Putamen (tissue), 1 donor: ENCODE results near the gene ARHGAP45.

Experiments
- DNase-seq: peaks from one replicate; pipeline ENCODE4 v3.0.0-alpha.2; 2016; ENCODE audit warnings: low spot score

The ARHGAP45 gene

DNA sequence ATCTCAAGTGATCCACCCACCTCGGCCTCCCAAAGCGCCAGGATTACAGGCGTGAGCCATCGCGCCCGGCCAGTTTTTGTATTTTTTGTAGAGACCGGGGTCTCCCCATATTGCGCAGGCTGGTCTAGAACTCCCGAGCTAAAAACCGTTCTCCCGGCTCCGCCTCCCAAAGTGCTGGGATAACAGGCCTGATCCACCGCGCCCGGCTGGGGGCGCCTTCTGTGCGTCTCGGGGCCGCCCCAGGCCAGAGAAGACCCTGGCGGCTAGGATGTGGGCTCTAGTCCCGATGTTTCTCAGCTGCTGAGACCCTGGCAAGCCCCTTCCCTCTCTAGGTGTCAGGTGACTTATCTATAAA lies 3.6 kb downstream of the ARHGAP45 start:
- no peak for DNase-seq

DNA sequence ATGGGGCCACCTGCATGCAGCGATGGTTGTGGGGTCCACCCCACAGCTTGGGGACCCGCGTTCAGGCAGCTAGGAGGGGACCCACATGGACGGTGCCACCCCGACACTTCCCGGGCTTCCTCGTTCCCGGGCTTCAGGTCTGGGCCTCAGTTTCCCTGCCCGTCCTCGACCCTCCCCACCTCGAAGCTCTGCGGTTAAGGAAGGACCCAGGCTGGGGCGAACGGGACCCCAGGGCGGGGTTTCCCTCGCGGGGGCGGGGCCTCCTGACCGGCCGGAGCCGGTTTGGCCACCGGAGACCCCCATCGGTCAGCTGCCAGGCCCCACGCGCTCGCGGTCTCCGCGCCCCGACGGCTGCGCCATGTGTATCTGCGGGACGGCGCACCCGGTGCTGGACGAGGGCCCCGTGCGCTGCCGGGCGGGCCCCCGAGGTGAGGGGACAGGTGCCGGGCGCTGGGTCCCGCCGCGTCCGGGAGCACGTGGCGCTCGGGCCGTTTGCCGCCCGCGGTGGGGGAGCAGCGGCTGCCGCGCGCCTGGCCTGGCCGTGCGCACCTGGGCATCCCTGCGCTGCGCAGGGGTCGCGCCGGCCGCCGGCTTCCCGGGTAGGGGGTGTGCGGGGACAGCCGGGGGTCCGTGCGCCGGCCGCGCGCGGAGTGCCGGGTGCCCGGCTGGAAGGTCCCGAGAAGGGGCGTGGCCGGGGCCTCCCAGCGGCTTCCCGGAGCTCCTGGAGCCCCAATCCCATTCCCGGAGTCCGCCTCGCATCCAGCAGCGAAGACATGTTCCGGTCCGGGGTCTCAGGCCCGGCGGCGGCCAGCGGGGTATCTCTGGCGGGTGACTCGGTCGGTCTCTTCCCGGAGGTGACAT lies 4.2 kb downstream of the ARHGAP45 start:
- DNase-seq = no peak

DNA sequence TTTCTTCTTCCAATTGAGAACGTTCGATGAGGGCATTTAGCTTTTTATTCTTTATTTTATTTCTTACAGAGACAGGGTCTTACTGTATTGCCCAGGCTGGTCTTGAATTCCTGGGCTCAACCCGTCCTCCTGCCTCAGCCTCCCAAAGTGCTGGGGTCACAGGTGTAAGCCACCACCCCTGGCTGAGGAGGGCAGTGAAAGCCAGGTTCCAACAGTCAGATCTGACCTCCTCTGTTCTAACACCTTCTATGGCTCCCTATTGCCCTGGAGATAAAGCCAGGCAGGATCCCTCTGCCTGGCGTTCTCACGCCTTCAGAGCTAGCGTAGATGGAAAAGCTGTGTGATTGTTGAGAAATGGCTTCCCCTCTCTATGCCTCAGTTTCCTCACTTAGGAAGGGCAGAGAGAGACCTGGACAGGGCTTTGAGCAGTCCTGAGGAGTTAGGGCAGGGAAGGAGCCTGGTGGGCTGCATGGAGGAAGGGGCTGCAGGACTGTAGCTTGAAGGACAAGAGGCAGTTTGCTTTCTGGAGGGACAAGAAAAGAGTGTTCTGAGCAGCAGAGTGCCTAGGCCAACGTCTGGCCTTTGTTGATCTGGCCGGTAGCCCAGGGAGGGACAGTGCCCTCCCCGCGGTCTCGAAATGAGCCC lies 5.5 kb downstream of the ARHGAP45 start:
- DNase-seq = no peak

DNA sequence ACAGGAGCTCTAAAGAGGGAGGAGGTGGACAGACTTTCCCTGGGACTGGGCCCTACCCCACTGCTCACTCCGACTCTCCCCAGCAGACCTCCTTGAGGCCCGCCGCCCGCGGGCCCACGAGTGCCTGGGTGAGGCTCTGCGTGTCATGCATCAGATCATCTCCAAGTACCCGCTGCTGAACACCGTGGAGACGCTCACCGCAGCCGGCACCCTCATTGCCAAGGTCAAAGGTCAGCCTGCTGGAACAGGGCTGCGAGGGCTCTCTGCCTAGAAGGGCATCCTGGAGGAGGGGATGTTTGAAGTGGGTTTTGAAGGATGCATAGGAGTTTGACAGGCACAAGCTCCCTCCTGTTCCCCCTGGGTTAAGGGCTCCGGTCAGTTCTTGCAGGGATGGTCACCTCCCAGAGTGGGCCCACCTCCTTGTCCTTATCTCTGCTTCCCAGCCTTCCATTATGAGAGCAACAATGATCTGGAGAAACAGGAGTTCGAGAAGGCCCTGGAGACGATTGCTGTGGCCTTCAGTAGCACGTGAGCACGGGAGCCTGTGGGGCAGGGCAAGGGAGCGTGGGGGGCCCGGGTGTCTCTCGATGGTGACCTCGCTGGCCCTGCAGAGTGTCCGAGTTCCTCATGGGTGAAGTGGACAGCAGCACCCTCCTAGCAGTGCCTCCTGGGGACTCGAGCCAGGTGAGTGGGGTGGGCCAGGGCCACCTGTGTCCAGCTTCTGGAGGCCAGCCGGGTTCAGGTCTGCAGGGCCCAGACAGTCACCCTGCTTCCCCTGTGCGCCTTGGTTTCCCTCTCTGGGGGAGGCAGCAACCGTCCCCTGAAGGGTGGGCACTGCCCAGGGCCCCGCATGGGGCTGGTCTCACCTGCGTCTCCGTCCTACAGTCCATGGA lies 6.3 kb downstream of the ARHGAP45 start:
- DNase-seq = no peak

DNA sequence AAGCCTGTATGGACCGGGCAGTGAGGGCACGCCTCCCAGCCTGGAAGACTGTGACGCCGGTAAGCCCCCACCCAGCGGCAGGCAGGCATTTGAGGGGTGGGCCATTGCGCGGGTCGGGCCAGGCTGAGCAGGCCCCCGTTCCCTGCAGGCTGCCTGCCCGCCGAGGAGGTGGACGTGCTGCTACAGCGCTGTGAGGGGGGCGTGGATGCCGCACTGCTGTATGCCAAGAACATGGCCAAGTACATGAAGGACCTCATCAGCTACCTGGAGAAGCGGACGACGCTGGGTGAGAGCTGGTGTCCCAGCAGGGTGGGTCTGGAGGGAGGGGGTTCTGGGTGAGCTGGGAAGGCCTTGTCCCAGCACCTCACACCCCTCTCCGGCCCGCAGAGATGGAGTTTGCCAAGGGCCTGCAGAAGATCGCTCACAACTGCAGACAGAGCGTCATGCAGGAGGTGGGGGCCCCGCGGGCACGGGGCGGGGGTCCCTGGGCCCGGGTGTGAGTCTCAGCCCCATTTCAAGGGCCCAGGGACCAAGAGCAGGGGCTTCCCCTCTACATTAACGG lies 7.1 kb downstream of the ARHGAP45 start:
- no peak for DNase-seq

DNA sequence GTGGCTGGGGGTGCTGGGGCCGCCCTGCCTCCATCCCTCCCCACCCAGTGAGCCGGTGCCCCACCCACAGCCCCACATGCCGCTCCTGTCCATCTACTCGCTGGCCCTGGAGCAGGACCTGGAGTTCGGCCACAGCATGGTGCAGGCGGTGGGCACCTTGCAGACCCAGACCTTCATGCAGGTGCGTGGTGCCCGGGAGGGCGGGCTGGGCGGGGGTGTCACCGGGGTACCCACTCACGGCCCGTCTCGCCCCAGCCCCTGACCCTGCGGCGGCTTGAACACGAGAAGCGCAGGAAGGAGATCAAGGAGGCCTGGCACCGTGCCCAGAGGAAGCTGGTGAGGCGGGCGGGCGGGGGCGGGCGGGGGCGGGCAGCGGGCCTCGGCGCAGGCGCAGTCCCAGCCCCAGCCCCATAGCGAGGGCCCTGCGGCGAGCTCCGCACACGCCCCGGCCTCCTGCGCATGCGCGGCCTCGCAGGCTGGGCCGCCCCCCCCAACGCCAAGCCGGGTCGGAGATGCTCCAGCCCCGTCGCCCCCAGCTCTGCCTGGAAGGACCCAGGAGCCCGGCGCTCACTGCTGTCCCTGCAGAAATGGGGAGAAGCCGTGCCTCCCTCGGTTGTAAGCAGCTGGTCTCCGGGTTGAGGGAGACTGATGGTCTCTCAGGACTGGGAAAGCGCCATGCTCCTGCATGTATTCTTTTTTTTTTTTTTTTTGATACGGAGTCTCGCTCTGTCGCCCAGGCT lies 7.7 kb downstream of the ARHGAP45 start:
- peak; percentile 36 for DNase-seq

DNA sequence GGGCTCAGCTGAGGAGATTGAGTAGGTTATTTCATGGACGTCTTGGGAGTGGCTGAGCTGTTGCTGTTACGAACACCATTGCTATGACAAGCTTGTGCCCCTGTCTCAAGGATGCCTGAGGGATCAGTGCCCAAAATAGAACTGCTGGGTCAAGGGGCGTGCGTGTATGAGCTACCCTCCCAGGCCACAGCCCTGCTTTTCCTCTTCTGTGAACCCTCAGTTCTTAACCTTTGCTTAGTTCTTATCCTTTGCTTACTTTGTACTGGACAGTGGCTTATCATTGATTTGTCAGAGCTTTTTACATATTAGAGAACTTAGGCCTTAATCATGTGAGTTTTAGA lies 9.0 kb downstream of the ARHGAP45 start:
- no peak for DNase-seq

DNA sequence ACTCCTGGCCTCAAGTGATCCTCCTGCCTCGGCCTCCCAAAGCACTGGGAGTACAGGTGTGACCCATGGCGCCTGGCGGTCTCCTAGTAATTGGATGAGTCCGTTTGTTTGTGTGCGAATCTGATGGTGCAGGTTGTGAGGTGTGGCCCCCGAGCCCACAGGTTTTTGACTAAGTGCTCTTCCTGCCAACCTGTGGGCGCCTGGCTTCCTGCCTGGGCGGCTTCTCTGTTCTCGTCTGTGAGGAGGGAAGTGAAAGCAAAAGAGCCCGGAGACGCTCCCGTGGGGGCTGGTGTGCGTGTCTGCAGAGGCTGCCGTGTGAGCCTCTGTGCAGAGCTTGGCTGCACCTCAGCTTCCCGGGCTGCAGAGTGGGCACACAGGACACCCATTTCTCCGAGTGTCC lies 10.0 kb downstream of the ARHGAP45 start:
- peak; percentile 67 for DNase-seq

DNA sequence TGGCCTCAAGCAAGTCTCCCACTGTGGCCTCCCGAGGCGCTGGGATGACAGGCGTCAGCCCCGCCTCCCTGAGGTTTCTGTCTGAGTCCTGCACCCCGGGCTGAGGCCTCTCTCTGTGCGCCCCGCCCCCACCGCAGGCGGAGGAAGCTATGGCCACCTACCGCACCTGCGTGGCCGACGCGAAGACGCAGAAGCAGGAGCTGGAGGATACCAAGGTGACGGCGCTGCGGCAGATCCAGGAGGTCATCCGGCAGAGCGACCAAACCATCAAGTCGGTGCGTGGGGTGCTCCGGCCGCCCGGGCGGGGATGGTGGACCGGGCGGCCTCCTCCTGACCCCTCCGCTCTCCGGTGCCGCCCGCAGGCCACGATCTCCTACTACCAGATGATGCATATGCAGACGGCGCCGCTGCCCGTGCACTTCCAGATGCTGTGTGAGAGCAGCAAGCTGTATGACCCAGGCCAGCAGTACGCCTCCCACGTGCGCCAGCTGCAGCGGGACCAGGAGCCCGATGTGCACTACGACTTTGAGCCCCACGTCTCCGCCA lies 12.7 kb downstream of the ARHGAP45 start:
- DNase-seq = no peak

DNA sequence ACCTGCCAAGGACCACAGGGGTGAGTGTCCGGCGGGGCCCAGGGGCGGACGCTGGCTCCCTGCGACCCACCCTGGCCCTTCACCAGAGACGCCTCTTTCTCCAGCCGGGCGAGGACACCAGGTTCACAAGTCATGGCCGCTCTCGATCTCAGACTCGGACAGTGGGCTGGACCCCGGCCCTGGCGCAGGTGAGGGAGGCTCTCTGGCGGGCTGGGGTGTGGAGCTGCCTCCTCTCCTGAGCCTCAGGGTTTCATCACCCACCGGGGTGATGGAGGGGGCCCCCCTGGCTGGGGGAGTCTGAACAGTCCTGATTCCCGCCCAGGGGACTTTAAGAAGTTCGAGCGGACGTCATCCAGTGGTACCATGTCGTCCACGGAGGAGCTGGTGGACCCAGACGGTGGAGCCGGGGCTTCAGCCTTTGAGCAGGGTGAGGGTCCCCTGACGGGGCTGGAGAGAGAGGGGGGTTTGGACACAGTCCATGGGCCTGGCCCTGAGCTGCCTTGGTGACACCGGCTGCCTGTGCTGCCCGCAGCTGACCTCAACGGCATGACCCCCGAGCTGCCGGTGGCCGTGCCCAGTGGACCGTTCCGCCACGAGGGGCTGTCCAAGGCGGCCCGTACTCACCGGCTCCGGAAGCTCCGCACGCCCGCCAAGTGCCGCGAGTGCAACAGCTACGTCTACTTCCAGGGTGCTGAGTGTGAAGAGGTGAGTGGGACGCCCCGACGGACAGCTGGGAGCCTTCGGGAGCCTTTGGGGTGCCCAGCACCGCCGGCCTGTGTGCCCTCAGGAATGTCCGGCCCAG lies 13.6 kb downstream of the ARHGAP45 start:
- no peak for DNase-seq

DNA sequence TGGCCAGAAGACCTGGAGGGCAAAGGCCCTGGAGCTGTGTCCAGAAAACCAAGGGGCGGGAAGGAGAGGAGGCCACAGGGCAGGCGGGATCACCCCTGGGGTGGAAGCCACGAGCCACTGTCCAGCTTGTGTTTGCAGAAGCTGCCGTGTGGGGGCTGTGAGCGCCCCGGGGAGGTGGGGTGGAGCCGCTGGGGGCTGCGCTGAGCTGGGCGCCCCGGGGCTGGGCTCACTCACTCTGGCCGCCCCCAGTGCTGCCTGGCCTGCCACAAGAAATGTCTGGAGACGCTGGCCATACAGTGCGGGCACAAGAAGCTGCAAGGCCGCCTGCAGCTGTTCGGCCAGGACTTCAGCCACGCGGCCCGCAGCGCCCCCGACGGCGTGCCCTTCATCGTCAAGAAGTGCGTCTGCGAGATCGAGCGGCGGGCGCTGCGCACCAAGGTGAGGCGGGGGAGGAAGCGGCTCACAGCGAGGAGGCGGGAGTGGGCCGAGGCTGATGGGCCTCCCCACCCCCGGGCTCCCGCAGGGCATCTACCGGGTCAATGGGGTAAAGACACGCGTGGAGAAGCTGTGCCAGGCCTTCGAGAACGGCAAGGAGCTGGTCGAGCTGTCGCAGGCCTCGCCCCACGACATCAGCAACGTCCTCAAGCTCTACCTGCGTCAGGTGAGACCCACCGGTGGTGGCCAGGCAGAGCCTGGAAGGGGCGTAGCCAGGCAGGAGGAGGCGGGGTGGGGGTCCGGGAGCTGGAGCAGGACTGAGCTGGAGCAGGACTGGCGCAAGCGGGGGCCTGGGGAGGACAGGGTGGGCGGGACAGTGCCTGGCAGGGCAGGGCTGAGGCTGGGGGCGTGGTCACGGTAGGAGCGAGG lies 14.6 kb downstream of the ARHGAP45 start:
- no peak for DNase-seq

DNA sequence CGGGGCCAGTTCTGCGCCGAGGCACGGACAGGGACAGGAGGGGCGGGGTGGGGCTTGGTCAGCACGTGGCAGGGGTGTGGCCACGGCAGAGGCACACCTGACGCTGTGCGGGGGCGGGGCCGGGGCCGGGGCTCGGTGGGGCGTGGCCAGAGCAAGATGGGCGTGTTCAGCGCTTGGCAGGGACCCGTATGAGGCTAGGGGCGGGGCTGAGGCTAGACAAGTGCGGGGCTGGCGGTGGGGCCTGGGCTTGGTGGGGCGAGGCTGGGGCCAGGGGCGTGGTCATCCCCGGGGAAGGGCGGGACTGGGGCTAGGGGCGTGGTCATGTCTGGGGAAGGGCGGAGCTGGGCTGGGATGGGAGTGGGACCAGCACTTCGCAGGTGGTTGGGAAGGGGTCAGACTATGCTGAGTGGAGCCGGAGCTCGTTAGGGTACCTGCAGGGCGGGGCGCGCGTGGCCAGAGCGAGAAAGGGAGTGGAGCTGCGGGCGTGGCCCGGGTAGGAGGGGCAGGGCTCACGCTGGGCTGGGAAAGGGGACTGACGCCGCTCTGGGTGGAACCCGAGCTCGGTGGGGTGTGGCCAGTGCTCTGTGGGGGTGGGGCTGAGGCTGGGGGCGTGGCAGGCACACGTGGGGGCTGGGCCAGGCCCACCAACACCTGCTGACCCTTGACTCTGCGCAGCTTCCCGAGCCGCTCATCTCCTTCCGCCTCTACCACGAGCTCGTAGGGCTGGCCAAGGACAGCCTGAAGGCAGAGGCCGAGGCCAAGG lies 15.4 kb downstream of the ARHGAP45 start:
- DNase-seq = no peak

DNA sequence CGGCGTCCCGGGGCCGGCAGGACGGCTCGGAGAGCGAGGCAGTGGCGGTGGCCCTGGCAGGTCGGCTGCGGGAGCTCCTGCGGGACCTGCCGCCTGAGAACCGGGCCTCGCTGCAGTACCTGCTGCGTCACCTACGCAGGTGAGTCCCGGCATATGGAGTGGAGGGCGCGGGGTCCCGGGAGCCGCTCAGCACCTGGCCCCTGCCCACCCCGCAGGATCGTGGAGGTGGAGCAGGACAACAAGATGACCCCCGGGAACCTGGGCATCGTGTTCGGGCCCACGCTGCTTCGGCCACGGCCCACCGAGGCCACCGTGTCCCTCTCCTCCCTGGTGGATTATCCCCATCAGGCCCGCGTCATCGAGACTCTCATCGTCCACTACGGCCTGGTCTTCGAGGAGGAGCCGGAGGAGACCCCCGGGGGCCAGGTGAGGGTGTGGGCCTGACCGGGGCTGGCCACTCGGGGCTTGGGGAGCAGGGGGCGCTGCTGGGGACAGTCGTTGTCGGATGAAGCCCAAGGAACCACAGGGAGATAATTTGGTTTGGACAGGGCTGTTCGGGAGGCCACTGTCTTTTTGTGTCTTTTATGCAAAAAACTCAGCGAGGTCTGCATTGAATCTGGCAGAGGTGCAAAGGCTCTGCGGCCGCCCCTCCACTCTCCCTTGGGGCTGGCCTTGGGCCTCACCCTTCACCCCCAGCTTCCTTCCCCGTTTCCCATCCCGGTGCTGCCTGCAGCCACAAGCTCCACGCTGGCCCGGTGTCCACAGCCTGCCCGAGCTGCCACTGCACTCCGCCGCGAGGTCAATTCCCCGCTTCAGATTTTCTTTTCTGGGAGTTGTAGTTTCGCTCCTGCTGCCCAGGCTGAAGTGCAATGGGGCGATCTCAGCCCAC lies 16.2 kb downstream of the ARHGAP45 start:
- DNase-seq = no peak

DNA sequence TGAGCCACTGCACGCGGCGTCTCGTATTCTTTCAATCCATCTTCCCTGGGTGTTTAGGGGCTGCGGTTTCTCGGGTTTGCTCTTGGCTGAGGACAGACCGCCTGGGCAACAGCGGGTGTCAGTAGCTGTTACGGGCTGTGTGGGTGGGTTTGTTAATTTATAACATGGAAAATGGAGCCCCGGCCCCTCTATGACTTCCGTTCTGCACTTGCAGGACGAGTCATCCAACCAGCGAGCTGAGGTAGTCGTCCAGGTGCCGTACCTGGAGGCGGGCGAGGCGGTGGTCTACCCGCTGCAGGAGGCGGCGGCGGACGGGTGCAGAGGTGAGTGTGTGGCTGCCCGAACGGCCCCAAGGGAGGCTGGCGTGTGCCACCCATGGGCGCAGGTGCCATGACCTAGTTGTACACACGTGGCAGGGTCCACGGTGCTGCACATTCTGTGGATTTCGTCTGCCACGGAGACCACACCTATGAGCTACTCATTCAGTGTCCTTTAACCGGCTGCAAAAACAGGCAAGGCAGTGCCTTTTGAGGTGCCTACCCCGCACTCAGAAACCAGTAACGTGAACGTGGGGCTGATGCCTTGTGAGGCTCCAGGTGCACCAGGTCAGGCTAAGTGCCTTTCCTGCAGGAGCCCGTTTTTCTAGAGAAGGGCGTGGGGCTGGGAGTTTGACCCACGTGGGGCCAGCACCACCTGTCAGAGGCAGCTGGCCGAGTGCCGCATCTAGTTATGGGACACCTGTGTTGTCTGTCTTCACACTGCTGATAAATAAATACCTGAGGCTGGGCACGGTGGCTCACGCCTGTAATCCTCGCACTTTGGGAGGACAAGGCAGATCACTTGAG lies 17.3 kb downstream of the ARHGAP45 start:
- DNase-seq = no peak

DNA sequence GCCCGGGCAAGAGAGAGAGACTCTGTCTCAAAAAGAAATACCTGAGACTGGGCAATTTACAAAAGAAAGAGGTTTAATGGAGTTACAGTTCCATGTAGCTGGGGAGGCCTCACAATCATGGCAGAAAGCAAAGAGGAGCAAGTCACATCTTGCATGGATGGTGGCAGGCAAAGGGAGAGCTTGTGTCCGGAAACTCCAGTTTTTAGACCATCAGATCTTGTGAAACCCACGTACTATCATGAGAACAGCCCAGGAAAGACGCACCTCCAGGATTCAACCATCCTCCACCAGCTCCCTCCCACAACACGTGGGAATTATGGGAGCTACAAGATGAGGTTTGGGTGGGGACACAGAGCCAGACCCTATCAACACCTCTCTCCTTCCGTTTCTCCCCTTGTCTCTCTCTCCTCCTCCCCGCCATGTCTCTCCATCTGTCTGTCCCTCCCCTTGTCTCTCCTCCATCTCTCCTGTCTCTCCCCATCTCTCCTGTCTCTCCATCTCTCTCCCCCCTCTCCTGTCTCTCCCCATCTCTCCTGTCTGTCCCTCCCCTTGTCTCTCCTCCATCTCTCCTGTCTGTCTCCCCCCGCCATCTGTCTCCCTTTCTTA lies 18.2 kb downstream of the ARHGAP45 start:
- no peak for DNase-seq

DNA sequence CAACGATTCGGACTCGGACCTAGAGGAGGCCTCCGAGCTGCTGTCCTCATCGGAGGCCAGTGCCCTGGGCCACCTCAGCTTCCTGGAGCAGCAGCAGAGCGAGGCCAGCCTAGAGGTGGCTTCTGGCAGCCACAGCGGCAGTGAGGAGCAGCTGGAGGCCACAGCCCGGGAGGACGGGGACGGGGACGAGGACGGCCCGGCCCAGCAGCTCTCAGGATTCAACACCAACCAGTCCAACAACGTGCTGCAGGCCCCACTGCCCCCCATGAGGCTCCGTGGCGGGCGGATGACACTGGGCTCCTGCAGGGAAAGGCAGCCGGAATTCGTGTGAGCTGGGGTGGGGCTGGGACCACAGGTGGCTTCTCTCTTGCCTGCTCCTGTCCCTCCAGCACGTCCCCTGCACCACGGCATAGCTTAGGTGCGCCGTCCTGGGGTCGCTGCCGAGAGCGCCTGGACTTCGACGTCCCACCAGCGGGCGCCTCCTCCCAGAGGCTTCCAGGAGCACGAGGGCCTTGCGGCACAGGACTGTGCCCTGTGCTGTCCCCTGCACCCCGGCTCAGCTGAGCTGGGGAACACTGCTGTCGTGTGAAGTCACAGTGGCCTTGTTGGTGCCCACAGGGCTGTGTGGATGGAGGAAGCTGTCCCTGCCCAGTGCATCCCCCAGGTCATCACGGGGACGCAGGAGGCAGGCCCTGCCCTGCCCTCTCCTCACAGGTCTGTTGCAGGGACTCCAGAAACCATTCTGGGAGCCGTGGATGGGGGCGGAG lies 18.9 kb downstream of the ARHGAP45 start:
- no peak for DNase-seq
